ENCODE results near the gene RLN3.
"Not testable (repeated sequence)": the region's sequence is repeated elsewhere in the genome, so short reads cannot be mapped to it uniquely, and the experiment has no call there.

Gene RLN3

DNA sequence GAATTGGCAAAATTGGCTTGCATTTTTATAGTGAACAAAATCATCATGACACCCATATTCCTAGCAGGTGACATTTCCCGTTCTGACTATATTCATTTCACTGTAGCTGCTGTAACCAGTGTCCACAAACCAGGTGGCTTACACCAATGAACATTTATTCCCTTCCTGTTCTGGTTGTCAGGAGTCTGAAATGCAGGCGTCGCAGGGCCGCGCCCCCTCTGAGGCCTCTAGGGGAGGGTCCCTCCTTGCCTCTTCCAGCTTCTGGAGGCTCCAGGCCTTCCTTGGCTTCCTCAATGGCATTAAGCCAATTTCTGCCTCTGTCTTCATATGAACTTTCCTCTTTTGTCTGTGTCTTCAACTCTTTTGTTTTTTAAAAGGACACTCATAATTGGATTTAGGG lies 6.5 kb upstream of the RLN3 start:
- DNase-seq (ENCODE audit: extremely low read depth, low read depth) = no peak
- TF ChIP-seq CTCF (IDR thresholded peaks at IDR 0.05; ENCODE audit: low read depth, low read length, missing control alignments) = no peak
- H3K4me3 ChIP-seq (replicated peaks; ENCODE audit: low read depth, low read length) = no peak overlapping the region

DNA sequence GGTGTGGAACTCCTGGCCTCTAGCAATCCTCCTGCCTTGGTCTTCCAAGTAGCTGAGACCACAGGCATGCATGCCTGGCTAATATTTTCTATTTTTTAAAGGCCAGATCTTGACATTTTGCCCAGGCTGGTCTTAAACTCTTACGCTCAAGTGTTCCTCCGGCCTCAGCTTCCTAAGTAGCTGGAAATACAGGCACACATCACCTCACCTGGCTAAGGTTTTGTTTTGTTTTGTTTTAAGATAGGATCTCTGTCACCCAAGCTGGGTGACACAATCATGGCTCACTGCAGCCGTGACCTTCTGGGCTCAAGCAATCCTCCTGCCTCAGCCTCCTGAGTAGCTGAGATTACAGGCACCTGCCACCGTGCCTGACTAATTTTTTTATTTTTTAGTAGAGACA lies 5.5 kb upstream of the RLN3 start:
- no peak for DNase-seq (ENCODE audit: extremely low read depth, low read depth)
- TF ChIP-seq CTCF (IDR thresholded peaks at IDR 0.05; ENCODE audit: low read depth, low read length, missing control alignments) = no peak
- H3K4me3 ChIP-seq (replicated peaks; ENCODE audit: low read depth, low read length) = no peak overlapping the region

GRCh38 chr19:14023404-14024235 lies 4.3 kb upstream of the RLN3 start:
- TF ChIP-seq CTCF (IDR thresholded peaks at IDR 0.05; ENCODE audit: low read depth, low read length, missing control alignments) = peak; percentile 39
- no peak overlapping the region for H3K4me3 ChIP-seq (replicated peaks; ENCODE audit: low read depth, low read length)
- DNase-seq (ENCODE audit: extremely low read depth, low read depth) = no peak

DNA sequence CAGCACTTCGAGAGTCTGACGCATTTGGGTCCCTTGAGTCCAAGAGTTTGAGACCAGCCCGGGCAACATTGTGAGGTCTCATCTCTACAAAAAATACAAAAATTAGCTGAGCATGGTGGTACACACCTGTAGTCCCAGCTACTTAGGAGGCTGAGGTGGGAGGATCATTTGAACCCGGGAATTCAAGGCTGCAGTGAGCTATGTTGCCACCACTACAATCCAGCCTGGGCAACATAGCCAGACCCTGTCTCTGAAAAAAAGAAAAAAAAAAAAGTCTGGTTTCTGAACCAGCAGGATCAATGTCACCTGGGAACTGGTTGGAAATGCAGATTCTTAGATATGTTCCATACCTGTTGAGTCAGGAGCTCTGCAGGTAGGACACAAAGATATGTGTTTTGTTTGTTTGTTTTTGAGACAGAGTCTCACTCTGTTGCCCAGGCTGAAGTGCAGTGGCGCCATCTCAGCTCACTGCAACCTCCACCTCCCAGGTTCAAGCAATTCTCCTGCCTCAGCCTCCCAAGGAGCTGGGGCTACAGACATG lies 1.2 kb upstream of the RLN3 start:
- not testable (repeated sequence) for H3K4me3 ChIP-seq (replicated peaks; ENCODE audit: low read depth, low read length); DNase-seq (ENCODE audit: extremely low read depth, low read depth)

DNA sequence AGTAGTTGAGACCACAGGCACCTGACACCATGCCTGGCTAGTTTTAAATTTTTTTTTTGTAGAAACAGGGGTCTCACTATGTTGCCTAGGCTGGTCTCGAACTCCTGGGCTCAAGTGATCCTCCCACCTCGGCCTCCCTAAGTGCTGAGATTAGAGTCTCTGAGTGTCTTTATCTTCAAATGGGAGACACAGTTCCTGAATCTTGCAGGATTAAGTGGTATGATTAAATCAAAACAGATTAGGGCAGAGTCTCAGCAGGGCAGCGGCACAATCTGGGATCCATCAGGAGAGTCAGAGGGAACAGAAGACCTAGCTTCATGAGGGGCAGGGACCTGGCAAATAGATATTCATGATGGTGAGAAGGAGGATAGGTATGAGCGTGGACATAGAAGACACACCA lies 953 bp downstream of the RLN3 start:
- TF ChIP-seq CTCF (IDR thresholded peaks at IDR 0.05; ENCODE audit: low read depth, low read length, missing control alignments) = no peak
- DNase-seq (ENCODE audit: extremely low read depth, low read depth) = no peak
- H3K4me3 ChIP-seq (replicated peaks; ENCODE audit: low read depth, low read length) = no peak overlapping the region

DNA sequence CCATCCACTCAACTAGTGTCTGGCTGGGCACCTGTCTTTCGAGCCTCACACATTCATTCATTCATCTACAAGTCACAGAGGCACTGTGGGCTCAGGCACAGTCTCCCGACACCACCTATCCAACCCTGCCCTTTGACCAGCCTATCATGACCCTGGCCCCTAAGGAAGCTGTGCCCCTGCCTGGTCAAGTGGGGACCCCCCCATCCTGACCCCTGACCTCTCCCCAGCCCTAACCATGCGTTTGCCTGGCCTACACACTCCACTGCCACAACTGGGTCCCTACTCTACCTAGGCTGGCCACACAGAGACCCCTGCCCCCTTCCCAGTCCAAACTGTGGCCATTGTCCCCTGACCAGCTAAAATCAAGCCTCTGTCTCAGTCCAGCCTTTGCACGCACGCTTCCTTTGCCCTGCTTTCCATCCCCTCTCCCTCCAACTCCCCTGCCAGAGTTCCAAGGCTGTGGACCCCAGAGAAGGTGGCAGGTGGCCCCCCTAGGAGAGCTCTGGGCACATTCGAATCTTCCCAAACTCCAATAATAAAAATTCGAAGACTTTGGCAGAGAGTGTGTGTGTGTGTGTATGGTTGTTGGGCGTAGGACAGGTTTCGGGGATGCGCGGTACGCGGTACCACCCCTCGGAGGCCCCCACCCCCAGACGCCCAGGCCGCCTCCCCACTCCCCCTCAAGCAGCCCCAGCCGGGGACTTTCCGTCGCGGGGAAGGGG lies 3.2 kb downstream of the RLN3 start:
- no peak for DNase-seq (ENCODE audit: extremely low read depth, low read depth)
- TF ChIP-seq CTCF (IDR thresholded peaks at IDR 0.05; ENCODE audit: low read depth, low read length, missing control alignments) = no peak
- H3K4me3 ChIP-seq (replicated peaks; ENCODE audit: low read depth, low read length) = peak overlapping the region; percentile 74
